ENCODE data around the gene TSPAN15.

The TSPAN15 gene

DNA sequence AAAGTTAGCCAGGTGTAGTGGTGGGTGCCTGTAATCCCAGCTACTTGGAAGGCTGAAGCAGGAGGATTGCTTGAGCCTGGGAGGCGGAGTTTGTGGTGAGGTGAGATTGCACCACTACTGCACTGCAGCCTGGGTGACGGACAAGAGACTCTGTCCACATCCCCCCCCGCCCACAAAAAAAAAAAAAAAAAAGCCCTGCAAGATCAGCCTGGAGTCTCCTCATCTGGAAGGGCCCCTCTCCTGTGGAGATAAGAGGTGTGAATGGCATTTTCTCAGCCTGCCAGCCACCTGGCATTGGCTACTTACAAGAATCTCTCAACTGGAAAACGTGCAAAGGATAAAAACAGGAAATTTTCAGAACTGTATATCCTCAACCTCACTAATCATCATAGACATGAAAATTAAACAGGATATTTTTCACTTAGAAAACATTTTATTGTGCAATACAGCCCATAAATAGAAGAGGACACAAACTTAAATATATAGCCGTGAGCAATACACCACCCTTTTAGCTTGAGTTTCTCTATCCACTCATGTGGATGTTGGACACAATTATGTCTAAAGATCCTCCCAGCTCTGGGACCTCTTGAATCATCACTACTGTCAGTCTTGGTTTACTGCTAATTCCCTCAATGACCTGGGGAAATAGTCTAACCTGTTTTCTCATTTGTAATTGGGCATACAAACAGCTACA, 11.3 kb upstream of the TSPAN15 start:
- in situ Hi-C loops (cut with HindIII; ENCODE audit: low sequenced_read_pairs): no loop called here

- in situ Hi-C loops (cut with HindIII; ENCODE audit: low sequenced_read_pairs): no loop called here
Measured at GRCh38 chr10:69443354-69443753, 7.9 kb upstream of the TSPAN15 start.

DNA sequence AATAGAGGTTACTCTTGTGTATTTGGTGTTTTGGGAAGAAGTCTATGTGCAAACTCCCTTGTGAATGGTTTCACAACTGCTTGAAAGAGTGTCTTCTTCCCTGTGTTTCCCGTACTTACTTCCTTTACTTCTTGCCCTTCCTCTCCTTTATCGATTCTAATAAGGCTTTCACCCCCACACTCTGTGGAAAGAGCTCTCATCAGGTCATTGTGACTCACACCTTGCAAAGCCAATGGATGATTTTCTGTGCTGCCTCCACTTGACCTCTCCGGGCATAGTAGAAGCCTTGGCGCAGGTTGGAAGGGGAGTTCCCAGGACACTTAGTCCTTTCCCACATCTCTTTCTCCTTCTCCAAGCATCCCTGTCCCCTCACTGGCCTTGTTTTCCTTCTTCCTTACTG, 6.2 kb upstream of the TSPAN15 start:
- in situ Hi-C loops (cut with HindIII; ENCODE audit: low sequenced_read_pairs): no loop called here

- in situ Hi-C loops (cut with HindIII; ENCODE audit: low sequenced_read_pairs): no loop called here
Measured at GRCh38 chr10:69446229-69446628, 5.0 kb upstream of the TSPAN15 start.

DNA sequence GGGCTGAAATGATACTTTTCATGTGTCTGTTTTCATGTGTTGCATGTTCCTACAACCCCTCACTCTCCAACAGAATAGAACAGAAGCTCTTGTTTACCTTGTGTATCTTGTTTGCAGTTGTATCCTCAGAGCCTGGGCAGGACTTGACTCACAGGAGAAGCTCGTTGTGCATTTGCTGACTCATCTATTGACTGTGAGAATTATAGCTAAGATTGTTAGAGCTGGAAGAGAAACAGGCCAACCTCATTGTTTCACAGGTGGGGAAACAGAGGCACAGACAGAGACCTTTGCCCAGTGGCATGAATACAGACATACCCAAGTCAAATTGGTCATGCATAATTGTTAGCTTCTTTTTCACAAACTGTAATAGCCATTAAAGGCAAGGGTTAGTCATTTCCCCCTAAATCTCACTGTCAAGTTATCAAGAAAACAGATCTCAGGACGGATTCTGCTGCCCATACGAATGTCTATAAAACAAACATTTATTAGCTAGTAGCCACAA, 4.6 kb upstream of the TSPAN15 start:
- in situ Hi-C loops (cut with HindIII; ENCODE audit: low sequenced_read_pairs): no loop called here

DNA sequence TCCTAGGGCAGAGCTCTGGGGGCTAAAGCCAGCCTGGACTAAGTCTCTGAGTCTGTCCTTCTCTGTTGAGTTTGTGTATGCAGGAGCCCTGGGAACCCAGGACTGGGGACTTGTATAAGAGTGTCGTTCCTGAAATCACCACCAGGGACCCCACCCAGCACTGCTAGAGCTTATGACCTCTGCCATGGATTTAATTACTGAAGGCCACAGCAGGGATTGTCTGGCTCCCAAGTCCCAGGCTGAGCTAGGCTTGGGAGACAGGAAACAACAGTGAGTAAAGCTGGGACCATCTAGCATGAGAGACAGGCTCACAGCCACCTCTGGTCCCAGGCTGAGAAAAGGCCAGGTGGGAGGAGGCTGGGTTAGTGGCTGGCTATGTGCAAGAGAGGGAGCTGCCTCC, 1.4 kb upstream of the TSPAN15 start:
- in situ Hi-C loops (cut with HindIII; ENCODE audit: low sequenced_read_pairs): loop anchor here (5.0 kb wide), 1 partner anchor 47 kb away; no protein-coding TSS in a partner anchor

DNA sequence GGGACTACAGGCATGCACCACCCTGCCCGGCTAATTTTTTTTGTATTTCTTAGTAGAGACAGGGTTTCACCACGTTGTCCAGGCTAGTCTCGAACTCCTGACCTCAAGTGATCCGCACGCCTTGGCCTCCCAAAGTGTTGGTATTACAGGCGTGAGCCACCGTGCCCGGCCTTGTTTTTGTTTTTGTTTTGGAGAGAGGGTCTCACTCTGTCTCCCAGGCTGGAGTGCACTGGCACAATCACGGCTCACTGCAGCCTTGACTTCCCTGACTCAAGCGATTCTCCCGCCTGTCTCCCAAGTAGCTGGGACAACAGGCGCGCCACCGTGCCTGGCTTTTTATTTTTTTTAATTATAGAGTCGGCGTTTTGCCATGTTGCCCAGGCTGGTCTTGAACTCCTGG, 870 bp upstream of the TSPAN15 start:
- in situ Hi-C loops (cut with HindIII; ENCODE audit: low sequenced_read_pairs): loop anchor here (5.0 kb wide), 1 partner anchor 47 kb away; no protein-coding TSS in a partner anchor

DNA sequence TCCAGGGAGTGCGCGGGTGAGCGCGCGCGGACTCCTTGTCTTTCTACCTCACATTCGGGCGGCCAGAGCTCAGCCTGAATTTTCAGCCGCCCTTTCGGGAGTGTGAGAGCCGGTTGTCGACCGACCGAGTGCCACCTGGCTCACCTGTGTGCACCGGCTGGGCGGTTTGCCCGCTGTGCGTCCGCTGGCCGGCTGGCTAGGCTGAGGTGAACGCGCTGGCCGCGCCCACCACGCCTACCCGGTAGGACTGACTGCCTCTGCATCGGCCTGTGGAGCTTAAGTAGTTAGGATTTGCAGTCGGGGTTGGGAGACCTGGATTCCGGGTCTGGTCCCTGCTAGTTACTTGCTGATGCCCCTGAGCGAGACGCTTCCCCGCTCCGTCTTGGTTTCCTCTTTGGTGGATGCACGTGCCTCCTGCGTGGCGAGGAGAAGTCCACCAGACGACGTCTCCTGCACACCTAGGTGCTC, 553 bp downstream of the TSPAN15 start:
- in situ Hi-C loops (cut with HindIII; ENCODE audit: low sequenced_read_pairs): loop anchor here (5.0 kb wide), 1 partner anchor 45 kb away; no protein-coding TSS in a partner anchor

DNA sequence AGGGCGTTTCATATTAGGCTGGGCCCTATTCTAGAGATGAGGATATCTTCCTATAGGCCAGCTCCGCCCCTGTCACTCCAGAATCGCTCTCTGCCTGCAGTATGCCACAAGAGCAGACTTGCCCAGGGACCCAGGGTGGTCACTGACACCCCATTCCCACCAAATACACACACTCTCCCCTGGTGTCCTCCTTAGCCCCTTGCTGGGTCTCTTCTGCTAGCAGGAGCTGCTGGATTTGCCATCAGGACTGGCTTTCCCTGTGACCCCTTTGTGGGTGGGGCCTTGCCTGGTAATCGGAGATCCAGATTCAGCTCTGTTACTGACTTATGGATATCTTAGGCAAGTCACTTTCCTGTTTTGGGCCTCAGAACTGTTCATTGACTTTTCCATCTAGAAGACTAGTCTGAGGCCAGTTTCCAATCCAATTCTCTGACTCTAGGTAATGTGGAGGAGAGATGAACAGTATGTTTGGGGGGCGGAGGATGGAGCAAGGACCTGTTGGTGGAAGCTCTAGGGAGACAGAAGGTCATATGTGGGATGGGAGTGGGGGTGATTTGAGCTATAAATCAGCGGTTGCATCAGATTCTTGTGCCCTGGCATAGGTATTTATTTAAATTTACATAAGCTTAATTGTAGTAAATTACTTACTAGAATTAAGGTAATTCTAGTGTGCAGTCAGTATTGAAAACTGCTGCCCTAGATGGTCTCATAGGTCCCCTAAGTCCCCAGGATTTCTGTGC, 1.6 kb downstream of the TSPAN15 start:
- in situ Hi-C loops (cut with HindIII; ENCODE audit: low sequenced_read_pairs): loop anchor here (5.0 kb wide), 1 partner anchor 44 kb away; no protein-coding TSS in a partner anchor

DNA sequence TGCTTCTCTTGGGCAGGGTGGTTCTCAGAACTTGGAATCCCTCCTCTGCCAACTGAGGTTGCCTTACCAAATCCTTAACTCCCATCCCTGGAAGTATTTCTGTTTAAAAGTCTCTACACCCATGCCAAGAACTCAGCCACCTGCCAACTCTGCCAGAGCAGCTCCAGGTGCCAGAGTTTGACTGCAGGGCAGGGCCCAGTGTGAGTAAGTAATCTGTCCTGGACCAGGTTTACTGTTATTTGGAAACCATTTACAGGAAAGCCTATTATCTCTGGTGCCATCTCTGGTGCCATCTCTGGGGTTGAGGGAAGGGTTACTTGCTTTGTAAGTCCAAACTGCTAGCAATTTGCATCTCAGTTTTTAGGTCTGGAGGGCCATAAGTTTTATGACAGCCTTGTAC, 2.5 kb downstream of the TSPAN15 start:
- in situ Hi-C loops (cut with HindIII; ENCODE audit: low sequenced_read_pairs): loop anchor here (5.0 kb wide), 1 partner anchor 44 kb away; no protein-coding TSS in a partner anchor

DNA sequence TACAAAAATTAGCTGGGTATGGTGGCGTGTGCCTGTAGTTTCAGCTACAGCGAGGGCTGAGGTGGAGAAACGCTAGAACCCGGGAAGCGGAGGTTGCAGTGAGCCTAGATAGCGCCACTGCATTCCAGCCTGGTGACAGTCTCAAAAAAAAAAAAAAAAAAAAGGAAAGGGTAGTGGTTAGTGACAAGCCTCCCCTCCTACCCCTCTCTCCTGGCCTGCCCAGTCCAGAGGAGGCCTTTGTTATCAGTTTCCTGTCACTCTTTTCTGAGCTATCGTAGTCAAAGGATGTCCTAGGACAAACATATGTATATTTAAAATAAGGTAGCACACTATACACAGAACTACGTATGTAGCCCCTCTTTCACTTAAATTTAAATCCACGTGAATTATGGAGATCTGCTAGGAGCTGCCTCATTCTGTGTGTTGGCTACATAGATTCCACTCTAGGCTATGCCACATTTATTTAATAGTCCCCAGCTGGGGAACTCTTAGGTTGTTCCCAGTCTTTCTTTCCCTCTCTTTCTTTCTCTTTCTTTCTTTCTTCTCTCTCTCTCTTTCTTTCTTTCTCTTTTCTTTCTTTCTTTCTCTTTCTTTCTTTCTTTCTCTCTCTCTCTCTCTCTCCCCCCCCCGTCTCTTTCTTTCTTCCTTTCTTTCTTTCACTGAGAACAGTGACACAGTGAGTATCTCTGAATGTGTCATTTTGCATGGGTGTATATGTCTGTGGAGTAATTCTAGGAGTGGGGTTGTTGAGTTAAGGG, 3.9 kb downstream of the TSPAN15 start:
- in situ Hi-C loops (cut with HindIII; ENCODE audit: low sequenced_read_pairs): no loop called here

- in situ Hi-C loops (cut with HindIII; ENCODE audit: low sequenced_read_pairs): no loop called here
Measured at GRCh38 chr10:69456880-69457693, 5.8 kb downstream of the TSPAN15 start.

DNA sequence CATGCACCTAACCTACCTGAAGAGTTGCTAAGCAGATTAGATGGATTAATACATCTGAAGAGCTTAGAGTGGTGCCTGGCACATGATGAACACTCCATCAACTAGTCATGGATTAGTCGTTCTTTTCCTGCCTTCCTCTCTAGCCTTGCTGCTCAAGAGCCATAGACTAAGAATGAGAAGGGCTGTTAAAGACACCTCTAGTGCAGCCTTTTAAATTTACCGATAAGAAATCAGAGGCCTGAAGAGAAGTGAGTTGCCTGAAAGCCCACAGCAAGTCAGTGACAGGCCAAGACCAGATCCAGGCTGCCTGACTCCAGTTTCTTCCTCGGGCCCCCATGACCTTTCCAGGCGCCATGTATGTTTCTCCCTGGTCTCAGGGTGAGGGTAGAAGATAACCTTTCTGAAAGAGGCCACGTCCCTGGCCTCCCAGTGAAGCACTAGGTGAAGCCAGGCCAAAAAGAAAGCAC, 6.5 kb downstream of the TSPAN15 start:
- in situ Hi-C loops (cut with HindIII; ENCODE audit: low sequenced_read_pairs): no loop called here

- in situ Hi-C loops (cut with HindIII; ENCODE audit: low sequenced_read_pairs): no loop called here
Measured at GRCh38 chr10:69458430-69459100, 7.3 kb downstream of the TSPAN15 start.

- in situ Hi-C loops (cut with HindIII; ENCODE audit: low sequenced_read_pairs): no loop called here
Measured at GRCh38 chr10:69459101-69459790, 8.0 kb downstream of the TSPAN15 start.

- in situ Hi-C loops (cut with HindIII; ENCODE audit: low sequenced_read_pairs): no loop called here
Measured at GRCh38 chr10:69459893-69460575, 8.8 kb downstream of the TSPAN15 start.

- in situ Hi-C loops (cut with HindIII; ENCODE audit: low sequenced_read_pairs): no loop called here
Measured at GRCh38 chr10:69460576-69461242, 9.4 kb downstream of the TSPAN15 start.
